Skeletal muscle satellite cell (primary cell): Measurements from ENCODE around the gene PLS1.
"Not testable (repeated sequence)": the region's sequence is repeated elsewhere in the genome, so short reads cannot be mapped to it uniquely, and the experiment has no call there.

Experiments
- H3K27me3 ChIP-seq: 2 replicates; pipeline ENCODE4 v1.7.0; 2013; ENCODE audit warnings: low read length; ENCODE audit not compliant: control insufficient read depth, insufficient read depth
- H3K36me3 ChIP-seq: 2 replicates; pipeline ENCODE4 v1.7.0; 2013; ENCODE audit warnings: mild to moderate bottlenecking, control low read depth, low read length; ENCODE audit not compliant: insufficient read depth
- H3K4me1 ChIP-seq: 2 replicates; pipeline ENCODE4 v1.7.0; 2013; ENCODE audit warnings: low read length; ENCODE audit not compliant: control insufficient read depth, insufficient read depth
- H3K4me2 ChIP-seq: 2 replicates; pipeline ENCODE4 v1.7.0; 2013; ENCODE audit warnings: mild to moderate bottlenecking, low read length
- H3K4me3 ChIP-seq: 2 replicates; pipeline ENCODE4 v1.7.0; 2013; ENCODE audit warnings: low read length
- H3K9ac ChIP-seq: 2 replicates; pipeline ENCODE4 v1.7.0; 2013; ENCODE audit warnings: mild to moderate bottlenecking, low read depth, low read length, moderate library complexity
- H3K9me3 ChIP-seq: replicated peaks from 2 replicates; pipeline ENCODE4 v1.7.0; 2013; ENCODE audit warnings: mild to moderate bottlenecking, control low read depth, low read length
- small RNA-seq: library from RNA; depleted of rRNA; stranded (forward); fragments of <200 nt; gene quantifications from one replicate; pipeline ENCODE3, GENCODE V24; 2012

The PLS1 gene

GRCh38 chr3:142735462-142735861 lies 139.3 kb downstream of the PLS1 start:
- Histone ChIP-seq H3K9ac (no peak overlapping the region), H3K36me3 (no peaks in the 10 kb centered on the region), H3K4me3 (no peak overlapping the region), H3K4me1 (no peaks in the 10 kb centered on the region), H3K9me3 (no peaks in the 10 kb centered on the region), H3K27me3 (no peaks in the 10 kb centered on the region), H3K4me2 (no peak overlapping the region)

DNA sequence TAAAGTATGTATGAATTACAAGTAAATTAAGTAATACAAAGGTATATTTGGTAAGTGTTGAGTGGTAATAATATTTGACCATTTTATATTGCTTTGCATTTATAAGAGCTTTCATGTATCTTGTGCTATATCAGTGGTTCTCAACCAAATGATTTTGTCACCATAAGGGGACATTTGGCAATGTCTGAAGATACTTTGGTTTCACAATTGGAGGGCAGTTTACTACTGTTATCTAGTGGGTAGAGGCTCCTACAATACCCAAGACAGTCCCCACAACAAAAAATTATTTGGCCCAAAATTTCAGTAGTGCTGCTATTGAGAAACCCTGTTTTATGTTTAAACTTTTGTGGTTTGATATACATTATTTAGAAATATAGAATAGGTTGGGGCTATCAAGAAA lies 142.2 kb downstream of the PLS1 start:
- Histone ChIP-seq H3K9ac (no peak overlapping the region), H3K4me3 (no peak overlapping the region), H3K4me1 (no peaks in the 10 kb centered on the region), H3K27me3 (no peaks in the 10 kb centered on the region), H3K4me2 (no peak overlapping the region), H3K36me3 (no peaks in the 10 kb centered on the region), H3K9me3 (no peaks in the 10 kb centered on the region)

DNA sequence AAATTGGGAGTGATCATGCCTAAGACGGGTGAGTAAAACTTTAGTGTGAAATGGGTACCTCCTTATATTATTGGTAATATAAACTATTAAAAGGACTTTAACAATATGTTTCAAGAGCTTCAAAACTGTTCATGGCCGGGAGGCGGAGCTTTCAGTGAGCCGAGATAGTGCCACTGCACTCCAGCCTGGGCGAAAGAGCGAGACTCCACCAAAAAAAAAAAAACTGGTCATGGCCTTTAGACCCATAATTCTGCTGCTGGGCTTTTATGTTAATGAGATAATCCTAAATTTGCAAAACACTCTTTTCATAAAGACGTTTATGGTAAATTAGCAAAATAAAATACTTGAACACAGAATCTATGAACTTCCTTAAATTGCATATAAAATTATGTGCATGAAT lies 150.5 kb downstream of the PLS1 start:
- H3K9ac ChIP-seq = no peak overlapping the region
- H3K4me1 ChIP-seq = no peaks in the 10 kb centered on the region
- no peak overlapping the region for H3K4me3 ChIP-seq

DNA sequence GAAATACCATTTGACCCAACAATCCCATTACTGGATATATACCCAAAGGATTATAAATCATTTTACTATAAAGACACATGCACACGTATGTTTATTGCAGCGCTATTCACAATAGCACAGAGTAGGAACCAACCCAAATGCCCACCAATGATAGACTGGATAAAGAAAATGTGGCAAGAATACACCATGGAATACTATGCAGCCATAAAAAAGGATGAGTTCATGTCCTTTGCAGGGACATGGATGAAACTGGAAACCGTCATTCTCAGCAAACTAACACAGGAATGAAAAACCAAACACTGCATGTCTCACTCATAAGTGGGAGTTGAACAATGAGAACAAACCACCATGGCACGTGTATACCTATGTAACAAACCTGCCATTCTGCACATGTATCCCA lies 154.3 kb downstream of the PLS1 start:
- H3K36me3 ChIP-seq, H3K9me3 ChIP-seq, H3K4me1 ChIP-seq, H3K9ac ChIP-seq, H3K4me2 ChIP-seq, H3K4me3 ChIP-seq, H3K27me3 ChIP-seq: not testable (repeated sequence)

More for the DNA sequence above, 150.5 kb downstream of the PLS1 start:
- no peaks in the 10 kb centered on the region for H3K27me3 ChIP-seq
- H3K4me2 ChIP-seq = no peak overlapping the region
- no peaks in the 10 kb centered on the region for H3K9me3 ChIP-seq
- H3K36me3 ChIP-seq = peaks cover 9% of the 10 kb centered on the region

- H3K9me3 ChIP-seq, H3K4me3 ChIP-seq, H3K4me2 ChIP-seq, H3K9ac ChIP-seq, H3K27me3 ChIP-seq, H3K36me3 ChIP-seq, H3K4me1 ChIP-seq: not testable (repeated sequence)
These were observed 156.4 kb downstream of the PLS1 start for GRCh38 chr3:142752605-142753004.

DNA sequence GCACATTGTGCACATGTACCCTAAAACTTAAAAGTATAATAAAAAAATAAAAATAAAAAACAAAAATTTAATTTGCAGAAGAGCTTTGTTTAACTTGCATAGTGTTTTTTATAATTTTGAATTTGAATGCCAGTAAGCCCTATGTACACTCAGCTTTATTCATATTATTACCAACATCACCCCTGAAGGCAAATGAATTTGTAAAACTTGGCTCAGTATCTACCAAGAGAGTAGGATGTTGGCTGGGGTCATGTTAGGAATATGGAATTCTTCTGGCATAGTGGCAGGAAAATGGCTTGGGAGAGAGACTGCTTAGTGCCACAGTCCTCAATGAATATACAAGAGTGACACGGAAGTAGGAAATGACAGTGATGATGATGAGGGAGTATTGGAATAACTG lies 158.3 kb downstream of the PLS1 start:
- no peaks in the 10 kb centered on the region for H3K4me1 ChIP-seq
- no peak overlapping the region for H3K4me3 ChIP-seq
- H3K9me3 ChIP-seq = no peaks in the 10 kb centered on the region
- no peaks in the 10 kb centered on the region for H3K27me3 ChIP-seq
- no peak overlapping the region for H3K4me2 ChIP-seq
- H3K36me3 ChIP-seq = no peaks in the 10 kb centered on the region
- H3K9ac ChIP-seq = no peak overlapping the region

Small RNA genes lying within 50 kb of the gene (small RNA-seq; reads per million reads assigned to genes)
- gene RNA5SP143 = 0.21 reads per million
